Osteoblast (primary cell): ENCODE data around the gene RPL5. TPM values are rescaled to one million over a fixed set of nuclear protein-coding genes. Genes with fewer than 3 reads are reported as not detected.
A peak's percentile ranks its signal among the peaks of the same experiment; 100 is the strongest.

ENCODE experiments used
- DNase-seq: peaks from one replicate; pipeline ENCODE4 v3.0.0; 2011; ENCODE audit warnings: low spot score, mixed read lengths; ENCODE audit not compliant: insufficient read length; ENCODE audit errors: missing footprints
- H2AFZ ChIP-seq: 2 replicates; pipeline ENCODE4 v1.6.0; 2011; ENCODE audit warnings: mild to moderate bottlenecking, low read length
- H3K27ac ChIP-seq: 2 replicates; pipeline ENCODE4 v1.5.1; 2011; ENCODE audit warnings: mild to moderate bottlenecking, low read depth, low read length, moderate library complexity
- H3K27me3 ChIP-seq: 2 replicates; pipeline ENCODE4 v1.6.0; 2012; ENCODE audit warnings: mild to moderate bottlenecking, control low read depth, inconsistent platforms, low read length, moderate library complexity; ENCODE audit not compliant: insufficient read depth
- H3K36me3 ChIP-seq: 2 replicates; pipeline ENCODE4 v1.5.1; 2011; ENCODE audit warnings: mild to moderate bottlenecking, low read length, control low read depth, moderate library complexity; ENCODE audit not compliant: insufficient read depth
- H3K4me1 ChIP-seq: 2 replicates; pipeline ENCODE4 v1.5.1; 2011; ENCODE audit warnings: mild to moderate bottlenecking, low read length, control low read depth, moderate library complexity; ENCODE audit not compliant: insufficient read depth
- H3K4me2 ChIP-seq: 2 replicates; pipeline ENCODE4 v1.6.0; 2011; ENCODE audit warnings: mild to moderate bottlenecking, low read length; ENCODE audit not compliant: insufficient read depth
- H3K4me3 ChIP-seq: fragments of 200-600 bp; sonication (generic); 3 replicates; pipeline ENCODE4 v1.5.1; 2012; ENCODE audit warnings: mild to moderate bottlenecking, low read length, inconsistent platforms; ENCODE audit not compliant: insufficient read depth
- H3K79me2 ChIP-seq: 2 replicates; pipeline ENCODE4 v1.6.0; 2012; ENCODE audit warnings: mild to moderate bottlenecking, low read length, control low read depth, inconsistent platforms; ENCODE audit not compliant: insufficient read depth
- H3K9me3 ChIP-seq: 2 replicates; pipeline ENCODE4 v1.5.1; 2011; ENCODE audit warnings: low read depth, low read length, control low read depth
- H4K20me1 ChIP-seq: 2 replicates; pipeline ENCODE4 v1.6.0; 2012; ENCODE audit warnings: mild to moderate bottlenecking, low read length, control low read depth; ENCODE audit not compliant: insufficient read depth
- total RNA-seq: library from RNA; depleted of rRNA; stranded (reverse); fragments of >200 nt; gene quantifications from 2 replicates; pipeline ENCODE4 v1.2.3, GENCODE V29; 2012
- TF ChIP-seq, protein P1 (sequence below): IDR thresholded peaks from 2 replicates; pipeline ENCODE4 v1.5.1; 2011; ENCODE audit warnings: mild to moderate bottlenecking, low read depth, low read length, moderate library complexity; ENCODE audit errors: extremely low read depth

RPL5 gene
- total RNA-seq, 1 donor: 827 TPM

DNA sequence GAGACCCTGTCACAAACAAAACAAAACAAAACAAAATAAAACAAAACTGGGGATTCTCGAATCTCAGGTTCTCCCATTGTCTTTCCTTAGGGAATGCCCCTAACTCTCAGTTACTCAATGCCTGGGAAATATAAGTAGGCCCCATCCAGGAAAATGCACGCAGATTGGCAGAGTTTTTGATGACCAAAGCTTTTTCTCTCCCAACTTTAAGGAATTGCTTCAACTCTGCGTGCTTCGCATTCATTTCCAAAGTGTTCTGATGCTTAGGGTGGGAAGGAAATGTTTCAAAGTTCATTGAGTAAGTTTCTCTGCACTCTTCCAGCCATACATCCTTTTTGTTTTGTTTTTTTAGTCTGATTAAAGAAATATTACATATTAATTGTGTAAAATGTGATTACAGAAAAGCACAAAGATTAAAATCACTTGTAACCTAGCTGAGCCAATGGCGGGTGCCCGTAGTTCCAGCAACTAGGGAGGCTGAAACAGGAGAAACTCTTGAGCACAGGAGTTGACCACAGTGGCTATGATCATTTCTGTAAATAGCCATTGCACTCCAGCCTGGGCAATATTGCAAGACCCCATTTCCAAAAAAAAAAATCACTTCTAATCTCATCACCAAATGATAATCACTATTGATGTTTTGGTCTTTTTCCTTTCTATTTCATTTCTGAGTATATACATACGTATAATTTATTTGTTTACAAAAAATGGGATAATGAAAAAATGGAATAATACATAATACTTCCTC, 28.5 kb upstream of the RPL5 start:
- no peak overlapping the region for H3K27ac ChIP-seq
- H3K79me2 ChIP-seq: no peaks in the 10 kb centered on the region
- TF ChIP-seq, protein P1, sequence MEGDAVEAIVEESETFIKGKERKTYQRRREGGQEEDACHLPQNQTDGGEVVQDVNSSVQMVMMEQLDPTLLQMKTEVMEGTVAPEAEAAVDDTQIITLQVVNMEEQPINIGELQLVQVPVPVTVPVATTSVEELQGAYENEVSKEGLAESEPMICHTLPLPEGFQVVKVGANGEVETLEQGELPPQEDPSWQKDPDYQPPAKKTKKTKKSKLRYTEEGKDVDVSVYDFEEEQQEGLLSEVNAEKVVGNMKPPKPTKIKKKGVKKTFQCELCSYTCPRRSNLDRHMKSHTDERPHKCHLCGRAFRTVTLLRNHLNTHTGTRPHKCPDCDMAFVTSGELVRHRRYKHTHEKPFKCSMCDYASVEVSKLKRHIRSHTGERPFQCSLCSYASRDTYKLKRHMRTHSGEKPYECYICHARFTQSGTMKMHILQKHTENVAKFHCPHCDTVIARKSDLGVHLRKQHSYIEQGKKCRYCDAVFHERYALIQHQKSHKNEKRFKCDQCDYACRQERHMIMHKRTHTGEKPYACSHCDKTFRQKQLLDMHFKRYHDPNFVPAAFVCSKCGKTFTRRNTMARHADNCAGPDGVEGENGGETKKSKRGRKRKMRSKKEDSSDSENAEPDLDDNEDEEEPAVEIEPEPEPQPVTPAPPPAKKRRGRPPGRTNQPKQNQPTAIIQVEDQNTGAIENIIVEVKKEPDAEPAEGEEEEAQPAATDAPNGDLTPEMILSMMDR: no peak
- H3K36me3 ChIP-seq: no peaks in the 10 kb centered on the region
- H3K4me3 ChIP-seq: no peak overlapping the region
- H3K4me2 ChIP-seq: no peak overlapping the region
- no peak for DNase-seq
- no peak overlapping the region for H2AFZ ChIP-seq
- no peaks in the 10 kb centered on the region for H4K20me1 ChIP-seq
- no peaks in the 10 kb centered on the region for H3K9me3 ChIP-seq
- H3K27me3 ChIP-seq: no peaks in the 10 kb centered on the region
- peaks cover 15% of the 10 kb centered on the region for H3K4me1 ChIP-seq

DNA sequence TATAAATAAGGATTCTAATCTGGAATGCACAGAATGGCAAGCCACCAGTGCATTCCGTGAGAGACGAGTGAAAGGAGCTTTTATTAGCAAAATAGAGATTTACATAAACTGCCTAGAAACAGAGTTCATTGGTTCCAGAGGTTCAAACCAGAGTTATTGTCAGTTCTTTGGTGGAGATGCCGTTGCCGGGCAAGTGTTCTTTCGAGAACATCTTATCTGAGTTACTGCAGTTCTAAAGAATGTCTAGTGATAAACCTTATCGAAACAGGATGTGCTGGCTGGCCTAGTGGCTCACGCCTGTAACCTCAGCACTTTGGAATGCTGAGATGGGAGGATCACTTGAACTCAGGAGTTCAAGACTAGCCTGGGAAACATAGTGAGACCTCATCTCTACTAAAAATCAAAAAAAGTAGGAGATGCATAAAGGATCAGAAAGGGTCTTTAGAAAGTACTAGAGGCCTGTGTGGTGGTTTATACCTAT, 27.1 kb upstream of the RPL5 start:
- Histone ChIP-seq H2AFZ (no peak overlapping the region), H3K4me1 (peaks cover 16% of the 10 kb centered on the region), H3K79me2 (no peaks in the 10 kb centered on the region), H4K20me1 (no peaks in the 10 kb centered on the region), H3K9me3 (no peaks in the 10 kb centered on the region), H3K27me3 (no peaks in the 10 kb centered on the region), H3K4me3 (no peak overlapping the region), H3K27ac (peak overlapping the region; percentile 88), H3K36me3 (no peaks in the 10 kb centered on the region), H3K4me2 (peak overlapping the region; percentile 43)
- DNase-seq: peak; percentile 92
- TF ChIP-seq, protein P1: no peak

DNA sequence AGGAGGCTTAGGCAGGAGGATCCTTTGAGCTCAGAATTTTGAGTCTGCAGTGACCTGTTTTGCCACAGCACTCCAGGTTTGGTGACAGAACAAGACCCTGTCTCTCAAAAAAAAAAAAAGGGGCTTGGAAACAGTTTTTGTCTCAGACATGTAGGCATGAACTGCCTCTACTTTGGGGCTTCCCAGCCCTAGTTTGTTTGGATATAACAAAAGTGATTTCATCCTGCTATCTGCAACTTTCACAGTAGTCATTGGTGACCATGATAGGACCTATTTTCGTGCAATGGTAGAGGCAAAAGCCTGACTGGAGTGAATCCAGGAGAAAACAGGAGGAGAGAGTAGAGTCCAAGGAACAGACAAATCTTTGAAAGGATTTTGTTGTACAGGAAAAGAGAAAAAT, 26.6 kb upstream of the RPL5 start:
- Histone ChIP-seq H4K20me1 (no peaks in the 10 kb centered on the region), H3K36me3 (no peaks in the 10 kb centered on the region), H3K9me3 (no peaks in the 10 kb centered on the region), H3K27ac (peak overlapping the region; percentile 88), H3K4me1 (peaks cover 16% of the 10 kb centered on the region), H3K79me2 (no peaks in the 10 kb centered on the region), H3K27me3 (no peaks in the 10 kb centered on the region), H2AFZ (no peak overlapping the region), H3K4me2 (peak overlapping the region; percentile 43), H3K4me3 (no peak overlapping the region)
- DNase-seq: peak; percentile 65
- TF ChIP-seq, protein P1: no peak

DNA sequence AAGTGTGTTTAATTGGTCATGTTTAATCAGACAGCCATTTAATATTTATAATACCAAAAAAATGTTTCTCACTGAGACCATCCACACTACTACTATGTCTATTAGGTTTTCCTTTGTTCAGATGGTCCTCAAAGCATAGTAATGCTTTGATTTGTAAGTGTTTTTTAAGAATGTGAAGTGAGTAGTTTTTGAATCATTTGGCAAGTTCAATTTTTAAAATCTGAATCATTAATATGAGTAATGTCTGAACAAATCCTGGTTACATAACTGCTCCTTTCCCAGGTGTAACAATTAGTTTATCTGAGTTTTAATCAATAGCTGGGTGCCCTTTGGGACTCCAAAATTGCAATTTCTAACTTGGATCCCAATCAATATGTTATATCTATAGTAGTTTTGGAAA, 23.5 kb upstream of the RPL5 start:
- Histone ChIP-seq H3K4me1 (peaks cover 16% of the 10 kb centered on the region), H3K4me2 (no peak overlapping the region), H3K4me3 (no peak overlapping the region), H3K79me2 (no peaks in the 10 kb centered on the region), H3K9me3 (no peaks in the 10 kb centered on the region), H3K27me3 (no peaks in the 10 kb centered on the region), H2AFZ (no peak overlapping the region), H4K20me1 (no peaks in the 10 kb centered on the region), H3K36me3 (no peaks in the 10 kb centered on the region), H3K27ac (no peak overlapping the region)
- TF ChIP-seq, protein P1: no peak
- no peak for DNase-seq
